ENCODE results near the gene IQCH. TPM values are rescaled to one million over a fixed set of nuclear protein-coding genes. Genes with fewer than 3 reads are reported as not detected.
"Not testable (repeated sequence)": the region's sequence is repeated elsewhere in the genome, so short reads cannot be mapped to it uniquely, and the experiment has no call there.

IQCH gene
- total RNA-seq, 1 experiment from 2014 or later, result 4.5 TPM

DNA sequence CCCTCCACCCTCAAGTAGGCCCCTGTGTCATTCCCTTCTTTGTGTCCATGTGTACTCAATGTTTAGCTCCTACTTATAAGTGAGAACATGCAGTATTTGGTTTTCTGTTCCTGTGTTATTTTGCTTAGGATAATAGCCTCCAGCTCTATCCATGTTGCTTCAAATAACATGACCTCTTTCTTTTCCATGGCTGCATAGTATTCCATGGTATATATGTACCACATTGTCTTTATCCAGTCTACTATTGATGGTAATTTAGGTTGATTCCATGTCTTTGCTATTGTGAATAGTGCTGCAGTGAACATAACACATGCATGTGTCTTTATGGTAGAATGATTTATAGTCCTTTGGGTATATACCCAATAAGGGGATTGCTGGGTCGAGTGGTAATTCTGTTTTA, 109.1 kb downstream of the IQCH start:
- H3K9me3 ChIP-seq (replicated peaks); H3K27ac ChIP-seq; H3K4me3 ChIP-seq; H3K27me3 ChIP-seq (replicated peaks); H3K4me1 ChIP-seq (replicated peaks); H3K36me3 ChIP-seq; DNase-seq (ENCODE audit: low read depth in 1 of 2, low spot score in 2 of 2): not testable (repeated sequence)

DNA sequence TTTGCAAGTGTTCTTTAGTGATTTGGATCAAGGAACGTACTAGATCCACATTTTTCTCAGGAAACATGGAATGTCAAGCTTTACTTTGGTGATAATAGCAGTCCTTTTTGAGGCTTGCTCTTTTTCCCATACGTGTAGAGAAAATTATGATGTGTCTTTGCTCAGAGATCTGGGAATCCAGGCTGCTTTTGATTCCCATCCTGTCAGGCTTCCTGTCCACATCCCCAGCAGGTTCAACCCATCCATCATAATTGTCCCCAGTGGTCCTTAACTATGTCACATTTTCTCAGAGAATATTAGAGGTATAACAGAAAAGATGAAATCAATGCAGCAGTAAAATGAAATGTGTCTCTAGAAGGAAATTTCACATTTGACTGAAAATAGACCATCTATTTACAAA, 111.4 kb downstream of the IQCH start:
- no peak overlapping the region for H3K27ac ChIP-seq
- no peaks in the 10 kb centered on the region for H3K9me3 ChIP-seq (replicated peaks)
- H3K4me1 ChIP-seq (replicated peaks), result no peaks in the 10 kb centered on the region
- DNase-seq (ENCODE audit: low read depth in 1 of 2, low spot score in 2 of 2), result no peak
- no peaks in the 10 kb centered on the region for H3K27me3 ChIP-seq (replicated peaks)
- H3K36me3 ChIP-seq, result no peaks in the 10 kb centered on the region
- no peak overlapping the region for H3K4me3 ChIP-seq

DNA sequence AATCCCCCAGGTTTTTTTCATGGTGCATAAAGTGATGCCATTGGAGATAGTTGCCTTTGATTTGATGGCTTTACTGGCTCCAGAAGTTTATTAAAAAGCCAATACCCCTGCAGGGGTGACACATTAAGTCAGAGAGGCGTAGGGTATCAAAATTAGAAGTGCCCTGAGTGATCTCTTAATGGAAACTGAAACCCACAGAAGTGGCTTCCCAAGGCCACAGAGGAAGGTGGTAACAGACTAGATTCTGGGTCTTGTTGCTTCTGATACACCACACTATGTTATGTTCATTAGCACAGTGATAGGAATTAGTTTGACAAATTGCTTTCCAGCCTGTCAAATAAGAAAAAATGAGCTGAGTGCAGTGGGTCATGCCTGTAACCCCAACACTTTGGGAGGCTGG, 112.3 kb downstream of the IQCH start:
- Histone ChIP-seq H3K36me3 (no peaks in the 10 kb centered on the region), H3K27me3 (replicated peaks) (no peaks in the 10 kb centered on the region), H3K9me3 (replicated peaks) (no peaks in the 10 kb centered on the region), H3K4me1 (replicated peaks) (no peaks in the 10 kb centered on the region), H3K4me3 (no peak overlapping the region), H3K27ac (no peak overlapping the region)
- no peak for DNase-seq (ENCODE audit: low read depth in 1 of 2, low spot score in 2 of 2)

DNA sequence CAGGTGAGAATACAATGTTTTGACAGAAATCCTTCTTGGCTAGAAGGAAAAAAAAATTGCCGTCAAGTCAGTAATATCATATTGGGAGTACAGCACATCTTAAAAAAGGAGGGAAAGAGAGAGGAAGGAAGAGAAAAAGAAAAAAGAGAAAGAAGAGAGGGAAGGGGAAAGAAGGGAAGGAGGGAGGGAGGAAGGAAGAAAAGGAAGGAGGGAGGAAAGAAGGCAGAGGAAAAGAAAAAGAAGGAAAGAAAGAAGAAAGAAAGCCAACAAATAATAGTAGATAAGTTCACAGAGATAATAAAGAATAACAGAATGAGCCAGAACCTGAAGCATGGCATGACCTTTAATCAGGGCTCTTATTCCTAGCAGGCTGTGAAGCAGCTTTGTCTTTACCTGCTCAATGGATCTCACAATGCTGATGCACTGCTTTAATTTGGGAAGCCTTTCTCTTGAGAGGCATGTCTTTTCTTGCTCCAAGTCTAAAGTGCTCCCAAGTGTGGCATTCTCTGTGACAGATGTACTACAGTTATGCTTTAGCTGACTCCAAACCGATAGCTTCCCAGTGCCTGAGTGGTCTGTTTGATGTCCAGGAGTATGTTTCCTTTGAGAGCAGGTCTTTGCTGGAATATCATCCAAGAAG, 114.9 kb downstream of the IQCH start:
- Histone ChIP-seq H3K4me3 (no peak overlapping the region), H3K27ac (no peak overlapping the region), H3K9me3 (replicated peaks) (no peaks in the 10 kb centered on the region), H3K36me3 (no peaks in the 10 kb centered on the region), H3K4me1 (replicated peaks) (no peaks in the 10 kb centered on the region), H3K27me3 (replicated peaks) (no peaks in the 10 kb centered on the region)
- no peak for DNase-seq (ENCODE audit: low read depth in 1 of 2, low spot score in 2 of 2)

DNA sequence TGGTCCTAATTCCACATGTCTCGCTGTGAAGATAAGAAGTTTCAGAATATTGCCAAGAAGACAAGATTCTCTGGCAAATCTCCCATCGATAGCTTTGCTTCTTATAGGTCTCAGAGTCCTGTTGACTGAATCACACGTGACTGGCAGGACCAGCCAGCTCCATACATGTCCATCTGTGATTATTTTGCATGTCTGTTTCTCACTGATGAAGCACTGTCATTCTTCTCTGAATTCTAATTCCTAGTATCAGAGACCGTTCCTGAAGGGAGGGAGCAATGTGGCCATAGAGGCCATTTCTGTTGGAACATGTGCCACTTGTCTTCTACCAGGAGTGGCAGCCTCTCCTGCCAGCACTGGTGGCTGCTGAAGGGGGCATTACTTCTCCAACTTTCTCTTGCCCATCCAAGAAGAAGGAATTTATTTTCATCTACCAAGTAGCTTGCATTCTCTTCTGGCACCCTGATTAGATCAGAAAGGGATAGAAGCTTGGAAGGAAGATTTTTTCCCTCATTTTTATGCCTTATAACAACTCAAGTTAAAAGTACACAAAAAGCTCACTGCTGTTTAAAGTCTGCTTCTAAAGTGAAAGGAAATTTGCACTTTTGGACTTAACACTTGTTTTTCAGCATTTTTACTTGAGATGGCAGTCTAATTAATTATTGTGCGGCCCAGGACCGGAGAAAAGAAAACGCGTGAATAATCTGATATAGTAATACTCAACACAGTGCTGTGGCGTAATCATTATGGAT, 115.8 kb downstream of the IQCH start:
- H3K4me3 ChIP-seq, result no peak overlapping the region
- H3K36me3 ChIP-seq, result no peaks in the 10 kb centered on the region
- no peaks in the 10 kb centered on the region for H3K27me3 ChIP-seq (replicated peaks)
- no peaks in the 10 kb centered on the region for H3K4me1 ChIP-seq (replicated peaks)
- no peak for DNase-seq (ENCODE audit: low read depth in 1 of 2, low spot score in 2 of 2)
- H3K27ac ChIP-seq, result no peak overlapping the region
- H3K9me3 ChIP-seq (replicated peaks), result no peaks in the 10 kb centered on the region

DNA sequence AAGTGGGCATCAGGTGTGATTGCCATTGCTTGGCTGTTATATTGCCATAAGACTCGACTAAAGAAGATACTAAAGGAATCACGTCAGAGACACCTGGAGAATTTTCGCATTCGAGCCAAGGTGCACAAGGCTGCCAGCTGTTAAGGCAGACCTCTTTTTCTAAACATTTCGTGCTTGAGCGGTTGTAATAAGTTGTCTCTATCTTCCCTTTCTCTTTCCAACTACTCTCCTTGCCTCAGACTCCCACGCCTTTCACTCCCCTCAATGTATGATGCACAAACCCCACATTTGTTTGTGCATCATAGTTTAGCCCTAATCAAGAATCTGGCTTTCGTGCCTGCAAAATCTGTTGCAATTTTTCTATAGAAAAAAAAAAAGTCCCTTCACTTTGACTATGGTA, 118.0 kb downstream of the IQCH start:
- no peak for DNase-seq (ENCODE audit: low read depth in 1 of 2, low spot score in 2 of 2)
- Histone ChIP-seq H3K27ac (no peak overlapping the region), H3K9me3 (replicated peaks) (no peaks in the 10 kb centered on the region), H3K27me3 (replicated peaks) (no peaks in the 10 kb centered on the region), H3K4me1 (replicated peaks) (no peaks in the 10 kb centered on the region), H3K4me3 (no peak overlapping the region), H3K36me3 (no peaks in the 10 kb centered on the region)

DNA sequence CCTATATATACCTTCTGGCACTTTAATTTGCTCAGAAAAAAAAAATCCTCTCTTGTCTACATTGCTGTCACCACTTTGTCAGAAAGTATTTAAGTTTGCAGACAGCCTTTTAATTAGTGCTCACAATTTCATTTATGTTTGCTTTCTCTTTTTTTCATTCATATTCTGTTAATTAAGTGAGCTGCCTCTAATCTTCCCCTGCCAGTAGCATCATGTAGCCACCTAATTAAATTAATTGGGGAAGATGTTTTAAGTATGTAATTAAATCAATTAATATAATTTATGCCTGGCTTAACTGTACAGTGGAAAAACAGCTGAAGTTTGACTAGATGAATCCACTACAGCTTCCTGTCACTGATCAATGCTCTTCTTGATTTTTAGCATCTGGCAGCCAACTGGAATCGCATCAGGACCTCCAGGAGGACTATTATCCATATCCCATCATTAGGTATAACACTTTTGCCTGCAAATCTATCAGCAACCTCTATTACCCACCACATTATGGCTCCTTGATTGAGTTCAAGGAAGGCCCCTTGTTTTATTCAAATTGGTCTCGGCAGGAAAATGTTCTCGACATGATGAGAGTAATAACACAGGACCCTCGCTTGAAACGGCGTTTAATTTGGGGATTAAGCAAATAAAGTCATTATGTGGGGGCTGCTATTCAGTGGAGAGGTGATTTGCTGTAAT, 118.5 kb downstream of the IQCH start:
- Histone ChIP-seq H3K9me3 (replicated peaks) (no peaks in the 10 kb centered on the region), H3K27me3 (replicated peaks) (no peaks in the 10 kb centered on the region), H3K4me1 (replicated peaks) (no peaks in the 10 kb centered on the region), H3K36me3 (no peaks in the 10 kb centered on the region), H3K4me3 (no peak overlapping the region), H3K27ac (no peak overlapping the region)
- no peak for DNase-seq (ENCODE audit: low read depth in 1 of 2, low spot score in 2 of 2)

DNA sequence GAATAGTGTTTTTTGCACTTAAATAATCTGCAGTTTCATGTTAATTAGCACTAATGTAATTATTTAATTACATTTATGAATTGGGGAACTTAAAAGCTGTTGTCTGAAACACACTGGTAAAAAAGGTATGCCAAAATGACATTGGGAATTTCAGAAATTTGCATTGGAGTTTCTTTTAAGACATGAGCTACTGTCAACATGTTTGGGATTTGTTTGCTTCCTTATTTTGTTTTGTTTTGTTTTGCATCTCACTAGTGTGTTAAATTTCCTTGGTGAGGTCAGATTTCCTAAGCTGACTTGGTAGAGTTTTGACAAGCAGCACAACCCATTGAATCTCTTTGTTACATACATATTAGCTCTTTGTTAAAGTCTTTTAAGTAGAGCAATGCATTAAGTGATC, 119.4 kb downstream of the IQCH start:
- H3K27me3 ChIP-seq (replicated peaks), result no peaks in the 10 kb centered on the region
- no peaks in the 10 kb centered on the region for H3K36me3 ChIP-seq
- H3K4me1 ChIP-seq (replicated peaks), result no peaks in the 10 kb centered on the region
- H3K27ac ChIP-seq, result no peak overlapping the region
- no peaks in the 10 kb centered on the region for H3K9me3 ChIP-seq (replicated peaks)
- no peak for DNase-seq (ENCODE audit: low read depth in 1 of 2, low spot score in 2 of 2)
- H3K4me3 ChIP-seq, result no peak overlapping the region

DNA sequence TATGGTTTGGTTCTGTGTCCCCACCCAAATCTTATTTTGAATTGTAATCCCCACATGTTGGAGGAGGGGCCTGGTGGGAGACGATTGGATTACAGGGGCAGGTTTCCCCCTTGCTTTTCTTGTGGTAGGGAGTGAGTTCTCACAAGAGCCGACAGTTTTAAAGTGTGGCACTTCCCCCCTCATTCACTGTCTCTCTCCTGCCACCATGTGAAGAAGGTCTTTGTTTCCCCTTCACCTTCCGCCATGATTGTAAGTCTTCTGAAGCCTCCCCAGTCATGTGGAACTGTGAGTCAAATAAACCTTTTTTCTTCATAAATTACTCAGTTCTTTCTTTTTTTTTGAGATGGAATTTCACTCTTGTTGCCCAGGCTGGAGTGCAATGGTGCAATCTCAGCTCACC, 124.9 kb downstream of the IQCH start:
- H3K9me3 ChIP-seq (replicated peaks), result no peaks in the 10 kb centered on the region

DNA sequence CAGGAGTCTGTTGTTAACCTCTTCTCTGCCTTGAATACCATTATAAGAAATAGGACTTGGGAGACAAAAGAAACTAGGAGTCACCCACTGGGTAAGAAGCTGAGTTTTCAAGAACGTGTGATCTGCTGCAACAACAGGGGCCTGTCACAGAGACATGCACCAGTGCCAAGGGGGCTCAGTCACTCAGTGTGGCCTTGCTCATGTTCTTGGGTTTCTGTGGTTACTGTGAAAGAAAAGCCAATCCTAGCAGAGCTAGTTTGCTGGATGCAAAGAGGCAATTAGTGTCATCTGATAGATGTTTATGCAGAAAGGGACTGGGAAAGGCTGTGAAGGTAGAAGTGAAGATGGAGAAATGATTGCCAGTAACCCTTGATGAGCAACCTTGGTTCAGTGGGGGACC, 126.3 kb downstream of the IQCH start:
- DNase-seq (ENCODE audit: low read depth in 1 of 2, low spot score in 2 of 2), result no peak
- Histone ChIP-seq H3K36me3 (no peaks in the 10 kb centered on the region), H3K4me3 (no peak overlapping the region), H3K9me3 (replicated peaks) (no peaks in the 10 kb centered on the region), H3K27me3 (replicated peaks) (peaks cover 13% of the 10 kb centered on the region), H3K27ac (no peak overlapping the region), H3K4me1 (replicated peaks) (no peaks in the 10 kb centered on the region)

More for the DNA sequence above, 124.9 kb downstream of the IQCH start:
- Histone ChIP-seq H3K36me3 (no peaks in the 10 kb centered on the region), H3K27ac (no peak overlapping the region), H3K27me3 (replicated peaks) (peaks cover 4% of the 10 kb centered on the region; the same call in 1 of the 2 replicates), H3K4me3 (no peak overlapping the region), H3K4me1 (replicated peaks) (no peaks in the 10 kb centered on the region)
- DNase-seq (ENCODE audit: low read depth in 1 of 2, low spot score in 2 of 2), result no peak

DNA sequence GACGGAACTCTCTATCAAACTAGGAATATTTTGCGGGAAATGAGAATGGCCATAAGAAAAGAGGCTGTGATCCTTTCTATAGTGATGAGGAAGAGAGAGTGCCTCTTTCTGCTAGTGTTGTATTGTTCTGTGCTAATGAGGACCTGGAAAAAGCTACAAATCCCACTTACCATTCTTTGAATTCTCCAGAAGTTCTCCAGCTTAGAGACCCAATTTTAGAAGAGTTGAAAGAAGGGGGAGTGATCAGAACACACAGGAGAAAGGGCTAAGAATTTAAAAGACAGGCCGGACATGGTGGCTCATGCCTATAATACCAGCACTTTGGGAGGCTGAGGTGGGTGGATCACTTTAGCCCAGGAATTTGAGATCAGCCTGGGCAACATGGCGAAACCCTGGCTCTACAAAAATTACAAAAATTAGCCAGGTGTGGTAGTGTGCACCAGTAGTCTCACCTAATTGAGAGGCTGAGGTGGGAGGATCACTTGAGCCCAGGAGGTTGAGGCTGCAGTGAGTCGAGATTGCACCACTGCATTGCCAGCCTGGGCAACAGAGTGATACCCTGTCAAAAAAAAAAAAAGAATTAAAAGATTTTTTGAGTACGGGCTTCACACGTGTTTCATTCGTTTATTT, 126.9 kb downstream of the IQCH start:
- no peak for DNase-seq (ENCODE audit: low read depth in 1 of 2, low spot score in 2 of 2)
- no peaks in the 10 kb centered on the region for H3K4me1 ChIP-seq (replicated peaks)
- H3K4me3 ChIP-seq, result no peak overlapping the region
- no peak overlapping the region for H3K27ac ChIP-seq
- H3K27me3 ChIP-seq (replicated peaks), result peaks cover 19% of the 10 kb centered on the region
- no peaks in the 10 kb centered on the region for H3K9me3 ChIP-seq (replicated peaks)
- H3K36me3 ChIP-seq, result no peaks in the 10 kb centered on the region

DNA sequence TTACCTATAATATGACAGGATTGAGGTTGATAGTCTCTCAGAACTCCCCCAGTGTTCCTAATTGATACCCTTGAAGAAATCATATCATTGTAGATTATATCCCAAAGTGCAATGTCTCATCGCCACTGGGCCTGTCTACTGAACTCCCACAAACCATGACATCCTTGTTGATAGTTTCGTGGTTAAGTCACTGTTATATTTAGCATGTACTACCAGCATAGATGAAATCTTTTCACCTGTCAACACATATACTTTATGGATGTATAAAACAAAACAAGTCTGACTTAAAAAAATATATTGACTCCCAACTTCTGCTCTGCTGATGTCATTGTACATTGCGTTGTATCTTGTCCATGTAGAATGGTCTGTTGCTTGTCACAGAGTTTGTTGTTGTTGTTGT, 128.1 kb downstream of the IQCH start:
- Histone ChIP-seq H3K27me3 (replicated peaks) (peaks cover 20% of the 10 kb centered on the region), H3K36me3 (no peaks in the 10 kb centered on the region), H3K4me3 (no peak overlapping the region), H3K4me1 (replicated peaks) (no peaks in the 10 kb centered on the region), H3K9me3 (replicated peaks) (no peaks in the 10 kb centered on the region), H3K27ac (no peak overlapping the region)
- DNase-seq (ENCODE audit: low read depth in 1 of 2, low spot score in 2 of 2), result no peak

DNA sequence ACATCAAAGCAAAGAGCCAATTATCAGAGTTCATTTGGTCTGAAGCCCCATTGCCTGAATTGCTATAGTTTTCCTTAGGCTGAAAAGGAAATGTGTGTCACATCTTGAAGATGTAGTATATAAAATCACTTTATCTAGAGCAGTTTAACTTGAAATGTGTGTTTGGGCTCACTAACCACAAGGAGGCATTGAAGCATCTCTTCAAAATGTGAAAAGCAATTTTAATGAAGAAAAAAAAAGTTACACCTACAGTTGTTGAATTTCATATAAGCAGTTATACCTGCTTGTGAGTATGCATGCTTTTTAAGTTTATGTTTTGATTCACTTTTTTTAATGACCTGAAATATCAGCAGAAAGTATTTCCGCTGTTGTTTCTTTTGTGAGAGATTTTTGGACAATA, 129.3 kb downstream of the IQCH start:
- no peak overlapping the region for H3K4me3 ChIP-seq
- no peaks in the 10 kb centered on the region for H3K9me3 ChIP-seq (replicated peaks)
- H3K36me3 ChIP-seq, result no peaks in the 10 kb centered on the region
- no peak overlapping the region for H3K27ac ChIP-seq
- H3K4me1 ChIP-seq (replicated peaks), result no peaks in the 10 kb centered on the region
- no peak for DNase-seq (ENCODE audit: low read depth in 1 of 2, low spot score in 2 of 2)
- peaks cover 20% of the 10 kb centered on the region for H3K27me3 ChIP-seq (replicated peaks)

DNA sequence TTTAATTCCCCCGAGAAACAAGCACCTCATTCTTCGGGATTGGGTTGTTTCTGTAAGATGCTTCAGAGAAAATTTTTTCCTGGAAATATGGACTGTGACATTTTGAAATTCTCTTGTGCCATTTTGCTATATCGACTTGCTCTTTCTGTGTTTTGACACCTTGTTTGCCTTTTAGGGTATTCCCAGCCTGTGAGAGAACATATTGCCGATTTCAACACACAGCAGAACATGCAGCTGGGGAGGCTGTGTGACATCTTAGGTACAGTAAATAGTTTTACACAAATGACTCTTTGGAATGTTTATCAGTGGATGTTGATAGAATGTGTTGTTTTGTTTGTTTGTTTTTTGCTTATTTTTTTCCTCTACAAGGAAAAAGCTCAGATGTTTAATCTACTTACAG, 130.2 kb downstream of the IQCH start:
- Histone ChIP-seq H3K27ac (no peak overlapping the region), H3K4me3 (no peak overlapping the region), H3K36me3 (no peaks in the 10 kb centered on the region), H3K27me3 (replicated peaks) (peaks cover 20% of the 10 kb centered on the region), H3K9me3 (replicated peaks) (no peaks in the 10 kb centered on the region), H3K4me1 (replicated peaks) (no peaks in the 10 kb centered on the region)
- no peak for DNase-seq (ENCODE audit: low read depth in 1 of 2, low spot score in 2 of 2)
